22Rv1 (cell line): Measurements from ENCODE around the gene CRYBG1.

ENCODE experiments used
- H3K27ac ChIP-seq: fragments of 450-650 bp; 2 replicates; pipeline ENCODE4 v1.5.1; 2017
- CTCF ChIP-seq: fragments of 450-650 bp; IDR thresholded peaks from 2 replicates; pipeline ENCODE4 v1.5.1; 2017; ENCODE audit warnings: mild to moderate bottlenecking
- ZFX ChIP-seq: fragments of 450-650 bp; IDR thresholded peaks from 2 replicates; pipeline ENCODE4 v1.6.1; 2017; ENCODE audit warnings: antibody characterized with exemption, borderline replicate concordance

CRYBG1 gene

DNA sequence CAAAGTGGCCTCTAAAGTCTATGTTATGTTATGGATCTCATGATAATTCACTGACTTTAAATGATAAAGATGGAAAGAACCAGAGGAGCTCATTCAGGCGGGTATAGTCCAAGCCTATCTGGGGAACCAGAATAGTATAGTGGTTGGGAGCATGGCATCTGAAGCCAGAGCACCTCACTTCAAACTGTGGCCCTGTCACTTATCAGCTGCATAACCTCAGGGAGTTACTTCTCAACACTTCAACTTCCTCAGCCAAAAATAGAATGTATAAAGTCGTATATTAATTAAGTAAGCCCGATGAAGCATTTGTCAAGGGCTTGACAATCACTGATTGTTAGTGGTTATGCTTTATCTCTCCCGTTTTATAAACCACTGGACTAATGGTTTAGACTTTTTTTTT, 156.1 kb downstream of the CRYBG1 start:
- 0 out of 2 replicates have a peak overlapping the region, but pooled peaks have one; percentile 4 for H3K27ac ChIP-seq
- TF ChIP-seq CTCF (no peak), ZFX (no peak)

GRCh38 chr6:106517706-106518105, 157.2 kb downstream of the CRYBG1 start:
- no peak overlapping the region for H3K27ac ChIP-seq

DNA sequence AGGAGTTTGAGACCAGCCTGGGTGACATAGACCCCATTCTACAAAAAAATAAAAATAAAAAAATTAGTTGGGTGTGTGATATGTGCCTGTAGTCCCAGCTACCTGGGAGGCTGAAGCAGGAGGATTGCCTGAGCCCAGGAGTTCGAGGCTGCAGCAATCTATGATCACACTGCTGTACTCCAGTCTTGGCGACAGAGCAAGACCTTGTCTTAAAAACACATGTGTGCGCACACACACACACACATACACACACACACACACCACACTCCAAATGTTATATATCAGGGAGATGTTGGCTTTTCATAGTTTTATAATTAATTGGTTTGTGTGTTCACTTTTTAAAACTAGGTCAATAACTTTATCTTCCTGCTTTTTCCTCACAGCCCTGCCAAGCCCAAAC, 158.2 kb downstream of the CRYBG1 start:
- H3K27ac ChIP-seq = no peak overlapping the region
- TF ChIP-seq CTCF = no peak
- TF ChIP-seq ZFX = no peak

More at GRCh38 chr6:106517706-106518105, 157.2 kb downstream of the CRYBG1 start:
- no peak for TF ChIP-seq ZFX

DNA sequence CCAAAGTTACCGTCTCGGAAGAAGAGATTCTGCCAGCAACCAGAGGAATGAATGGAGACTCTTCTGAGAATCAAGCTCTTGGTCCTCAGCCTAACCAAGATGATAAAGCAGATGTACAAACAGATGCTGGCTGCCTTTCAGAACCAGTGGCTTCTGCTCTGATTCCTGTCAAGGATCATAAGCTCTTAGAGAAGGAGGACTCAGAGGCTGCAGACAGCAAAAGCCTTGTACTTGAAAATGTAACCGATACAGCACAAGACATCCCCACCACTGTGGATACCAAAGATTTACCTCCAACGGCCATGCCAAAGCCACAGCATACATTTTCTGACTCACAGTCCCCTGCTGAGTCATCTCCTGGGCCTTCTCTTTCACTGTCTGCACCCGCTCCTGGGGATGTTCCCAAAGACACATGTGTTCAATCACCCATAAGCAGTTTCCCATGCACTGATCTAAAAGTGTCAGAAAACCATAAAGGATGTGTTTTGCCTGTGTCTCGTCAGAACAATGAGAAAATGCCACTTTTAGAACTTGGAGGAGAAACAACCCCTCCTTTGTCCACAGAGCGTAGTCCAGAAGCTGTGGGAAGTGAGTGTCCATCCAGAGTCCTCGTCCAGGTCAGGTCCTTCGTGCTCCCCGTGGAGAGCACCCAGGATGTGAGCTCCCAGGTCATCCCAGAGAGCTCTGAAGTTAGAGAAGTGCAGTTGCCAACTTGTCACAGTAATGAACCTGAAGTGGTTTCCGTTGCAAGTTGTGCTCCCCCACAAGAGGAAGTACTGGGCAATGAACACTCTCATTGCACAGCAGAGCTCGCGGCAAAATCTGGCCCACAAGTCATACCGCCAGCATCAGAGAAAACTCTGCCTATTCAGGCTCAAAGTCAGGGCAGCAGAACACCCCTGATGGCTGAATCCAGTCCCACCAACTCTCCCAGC, 159.2 kb downstream of the CRYBG1 start:
- no peak for TF ChIP-seq ZFX
- TF ChIP-seq CTCF = no peak
- no peak overlapping the region for H3K27ac ChIP-seq

DNA sequence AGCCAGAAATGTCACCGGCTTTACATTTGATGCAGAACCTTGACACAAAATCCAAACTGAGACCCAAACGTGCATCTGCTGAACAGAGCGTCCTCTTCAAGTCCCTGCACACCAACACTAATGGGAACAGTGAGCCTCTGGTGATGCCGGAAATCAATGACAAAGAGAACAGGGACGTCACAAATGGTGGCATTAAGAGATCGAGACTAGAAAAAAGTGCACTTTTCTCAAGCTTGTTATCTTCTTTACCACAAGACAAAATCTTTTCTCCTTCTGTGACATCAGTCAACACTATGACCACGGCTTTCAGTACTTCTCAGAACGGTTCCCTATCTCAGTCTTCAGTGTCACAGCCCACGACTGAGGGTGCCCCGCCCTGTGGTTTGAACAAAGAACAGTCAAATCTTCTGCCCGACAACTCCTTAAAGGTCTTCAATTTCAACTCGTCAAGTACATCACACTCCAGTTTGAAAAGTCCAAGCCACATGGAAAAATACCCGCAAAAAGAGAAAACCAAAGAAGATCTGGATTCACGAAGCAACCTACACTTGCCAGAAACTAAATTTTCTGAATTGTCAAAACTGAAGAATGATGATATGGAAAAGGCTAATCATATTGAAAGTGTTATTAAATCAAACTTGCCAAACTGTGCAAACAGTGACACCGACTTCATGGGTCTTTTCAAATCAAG, 160.3 kb downstream of the CRYBG1 start:
- H3K27ac ChIP-seq = no peak overlapping the region
- TF ChIP-seq CTCF (no peak), ZFX (no peak)

DNA sequence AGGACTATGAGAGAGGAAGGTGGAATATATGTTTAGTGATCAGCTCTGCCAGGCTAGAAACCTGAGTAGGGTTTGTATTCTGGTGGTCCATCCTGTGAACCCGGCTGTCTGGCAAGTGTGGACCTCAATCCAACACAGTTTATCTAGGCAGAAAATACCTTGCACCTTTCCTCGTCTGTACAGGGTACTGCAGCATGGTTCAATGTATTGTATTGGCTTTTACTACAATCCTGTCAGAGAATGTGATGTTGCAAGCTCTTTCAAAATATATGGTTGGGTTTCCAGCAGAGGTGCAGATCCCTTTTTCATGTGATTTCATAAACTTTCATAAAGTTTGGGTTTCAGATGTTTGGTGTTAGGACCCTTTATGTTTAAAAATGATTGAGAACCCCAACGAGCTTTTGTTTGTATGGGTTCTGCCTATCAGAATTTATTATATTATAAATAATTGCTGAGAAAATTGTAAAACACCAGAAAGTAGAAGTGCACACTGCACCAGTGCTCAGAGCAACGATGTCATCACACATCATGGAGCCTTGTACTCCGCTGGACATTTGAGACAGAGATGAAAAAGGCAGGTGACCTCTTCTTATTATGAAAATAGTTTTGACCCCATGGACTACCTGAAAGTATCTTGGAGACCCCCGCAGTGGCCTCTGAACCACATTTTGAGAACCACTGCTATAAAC, 162.2 kb downstream of the CRYBG1 start:
- H3K27ac ChIP-seq = no peak overlapping the region

More for the DNA sequence above, 162.2 kb downstream of the CRYBG1 start:
- TF ChIP-seq ZFX (no peak), CTCF (no peak)
